Caco-2 (cell line): ENCODE results near the gene RNH1. TPM values are rescaled to one million over a fixed set of nuclear protein-coding genes. Genes with fewer than 3 reads are reported as not detected.

Experiments used
- BruUV-seq: library from RNA; stranded (reverse); fragments of 400-500 nt; replicated peaks from 2 replicates; lab custom pipeline; 2021; lab: Mats Ljungman, UMichigan
- CTCF ChIA-PET: fragments of 300-600 bp; sonication (Branson Sonifier 250); formaldehyde crosslinking; loops from one replicate; lab custom pipeline; 2022; ENCODE audit warnings: antibody characterized with exemption; lab: Charles Lee
- POLR2A ChIA-PET: fragments of 300-600 bp; sonication (Branson Sonifier 250); formaldehyde crosslinking; loops from one replicate; lab custom pipeline; 2022; ENCODE audit warnings: antibody characterized with exemption; lab: Charles Lee
- DNase-seq, 2 experiments: peaks; one replicate each; pipeline versions ENCODE4 v3.0.0 to v3.0.0-alpha.2; 2020 to 2022
- H3K27me3 ChIP-seq: replicated peaks from 2 replicates; pipeline ENCODE4 v1.6.0; 2011; ENCODE audit warnings: low read length; ENCODE audit not compliant: control insufficient read depth, insufficient read depth
- H3K36me3 ChIP-seq: 2 replicates; pipeline ENCODE4 v1.5.1; 2011; ENCODE audit warnings: low read length; ENCODE audit not compliant: control insufficient read depth, insufficient read depth
- H3K4me1 ChIP-seq: fragments of 250-450 bp; sonication (Bioruptor Pico); 2 replicates; pipeline ENCODE4 v1.5.1; 2020; ENCODE audit warnings: mild to moderate bottlenecking
- H3K4me3 ChIP-seq: 2 replicates; pipeline ENCODE4 v1.5.1; 2011; ENCODE audit warnings: low read depth, mild to moderate bottlenecking, control low read depth, low read length
- H3K9me3 ChIP-seq: fragments of 250-450 bp; sonication (Bioruptor Pico); 2 replicates; pipeline ENCODE4 v1.5.1; 2020; ENCODE audit warnings: mild to moderate bottlenecking, moderate library complexity
- H3K27ac Mint-ChIP-seq: one replicate; pipeline ENCODE4 v1.8.0; 2022; ENCODE audit warnings: mixed read lengths; ENCODE audit not compliant: unreplicated experiment
- H3K27me3 Mint-ChIP-seq: one replicate; pipeline ENCODE4 v1.8.0; 2022; ENCODE audit warnings: mixed read lengths; ENCODE audit not compliant: insufficient read depth, unreplicated experiment
- H3K36me3 Mint-ChIP-seq: one replicate; pipeline ENCODE4 v1.8.0; 2022; ENCODE audit warnings: mild to moderate bottlenecking, mixed read lengths; ENCODE audit not compliant: insufficient read depth, unreplicated experiment
- H3K4me1 Mint-ChIP-seq: one replicate; pipeline ENCODE4 v1.8.0; 2022; ENCODE audit warnings: low read depth, mixed read lengths; ENCODE audit not compliant: unreplicated experiment
- H3K4me3 Mint-ChIP-seq: one replicate; pipeline ENCODE4 v1.8.0; 2022; ENCODE audit warnings: mild to moderate bottlenecking, moderate library complexity, mixed read lengths; ENCODE audit not compliant: unreplicated experiment
- H3K9me3 Mint-ChIP-seq: one replicate; pipeline ENCODE4 v1.8.0; 2022; ENCODE audit warnings: mixed read lengths; ENCODE audit not compliant: unreplicated experiment
- intact Hi-C: fragments of 100-400 bp; cut with micrococcal nuclease; formaldehyde crosslinking; loops from one replicate; pipeline ENCODE4 v1.10.0; 2022; ENCODE audit not compliant: unreplicated experiment
- total RNA-seq: library from RNA; stranded (reverse); gene quantifications from 2 replicates; pipeline ENCODE4 v1.2.3, GENCODE V29; 2022
- TF ChIP-seq, protein P1 (sequence below), 2 experiments: fragments of 200-600 bp in 1 of 2; IDR thresholded peaks; 1 replicate in 1 of 2; 2 replicates in 1 of 2; pipeline versions ENCODE4 v1.5.1 to v1.8.0; 2011 to 2022; ENCODE audit warnings: antibody characterized with exemption in 1 of 2, control low read depth in 1 of 2, inconsistent platforms in 1 of 2, low read depth in 1 of 2, low read length in 1 of 2, mild to moderate bottlenecking in 1 of 2, moderate library complexity in 1 of 2; ENCODE audit not compliant: insufficient read depth in 1 of 2, severe bottlenecking in 1 of 2, unreplicated experiment in 1 of 2

RNH1 gene
- total RNA-seq, 1 experiment from 2014 or later, result 136 TPM

DNA sequence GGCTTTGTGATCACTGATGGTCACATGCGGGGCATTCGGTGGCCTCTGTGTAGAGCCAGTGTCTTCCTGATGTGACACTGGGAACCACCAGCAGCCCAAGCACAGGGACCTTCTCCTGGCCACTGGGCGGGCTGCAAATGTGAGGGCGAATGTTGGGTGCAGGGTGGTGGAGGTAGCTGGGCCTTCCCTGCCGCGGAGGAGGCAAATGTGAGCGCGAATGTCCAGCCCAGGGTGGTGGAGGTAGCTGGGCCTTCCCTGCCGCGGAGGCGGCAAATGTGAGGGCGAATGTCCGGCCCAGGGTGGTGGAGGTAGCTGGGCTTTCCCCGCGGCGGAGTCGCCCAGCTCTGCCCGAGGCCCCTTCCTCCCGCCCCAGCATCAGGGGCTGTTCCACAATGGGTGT is 33.6 kb downstream of the RNH1 start:
- no peak for DNase-seq
- H3K9me3 ChIP-seq, result no peaks in the 10 kb centered on the region
- ChIA-PET POLR2A (interaction anchor here (0.7 kb wide), 1 partner anchor 33 kb away, joined by 7 read pairs; no protein-coding TSS in a partner anchor), CTCF (interaction anchor here (0.6 kb wide), 1 partner anchor 86 kb away, joined by 5 read pairs; no protein-coding TSS in a partner anchor)
- Mint-ChIP-seq H3K9me3 (no peaks in the 10 kb centered on the region), H3K27ac (no peak overlapping the region), H3K4me1 (peaks cover 13% of the 10 kb centered on the region), H3K36me3 (peaks cover 17% of the 10 kb centered on the region), H3K4me3 (no peak overlapping the region), H3K27me3 (no peaks in the 10 kb centered on the region)
- no TSS peak for BruUV-seq
- TF ChIP-seq, protein P1, sequence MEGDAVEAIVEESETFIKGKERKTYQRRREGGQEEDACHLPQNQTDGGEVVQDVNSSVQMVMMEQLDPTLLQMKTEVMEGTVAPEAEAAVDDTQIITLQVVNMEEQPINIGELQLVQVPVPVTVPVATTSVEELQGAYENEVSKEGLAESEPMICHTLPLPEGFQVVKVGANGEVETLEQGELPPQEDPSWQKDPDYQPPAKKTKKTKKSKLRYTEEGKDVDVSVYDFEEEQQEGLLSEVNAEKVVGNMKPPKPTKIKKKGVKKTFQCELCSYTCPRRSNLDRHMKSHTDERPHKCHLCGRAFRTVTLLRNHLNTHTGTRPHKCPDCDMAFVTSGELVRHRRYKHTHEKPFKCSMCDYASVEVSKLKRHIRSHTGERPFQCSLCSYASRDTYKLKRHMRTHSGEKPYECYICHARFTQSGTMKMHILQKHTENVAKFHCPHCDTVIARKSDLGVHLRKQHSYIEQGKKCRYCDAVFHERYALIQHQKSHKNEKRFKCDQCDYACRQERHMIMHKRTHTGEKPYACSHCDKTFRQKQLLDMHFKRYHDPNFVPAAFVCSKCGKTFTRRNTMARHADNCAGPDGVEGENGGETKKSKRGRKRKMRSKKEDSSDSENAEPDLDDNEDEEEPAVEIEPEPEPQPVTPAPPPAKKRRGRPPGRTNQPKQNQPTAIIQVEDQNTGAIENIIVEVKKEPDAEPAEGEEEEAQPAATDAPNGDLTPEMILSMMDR (IDR thresholded peaks at IDR 0.05; ENCODE audit: insufficient read depth in 1 of 2, low read depth in 1 of 2, low read length in 1 of 2, severe bottlenecking in 1 of 2, unreplicated experiment in 1 of 2), result no peak
- peaks cover 8% of the 10 kb centered on the region for H3K4me1 ChIP-seq
- H3K4me3 ChIP-seq, result no peak overlapping the region
- no peaks in the 10 kb centered on the region for H3K27me3 ChIP-seq
- H3K36me3 ChIP-seq, result no peaks in the 10 kb centered on the region
- intact Hi-C loops, result no loop called here

DNA sequence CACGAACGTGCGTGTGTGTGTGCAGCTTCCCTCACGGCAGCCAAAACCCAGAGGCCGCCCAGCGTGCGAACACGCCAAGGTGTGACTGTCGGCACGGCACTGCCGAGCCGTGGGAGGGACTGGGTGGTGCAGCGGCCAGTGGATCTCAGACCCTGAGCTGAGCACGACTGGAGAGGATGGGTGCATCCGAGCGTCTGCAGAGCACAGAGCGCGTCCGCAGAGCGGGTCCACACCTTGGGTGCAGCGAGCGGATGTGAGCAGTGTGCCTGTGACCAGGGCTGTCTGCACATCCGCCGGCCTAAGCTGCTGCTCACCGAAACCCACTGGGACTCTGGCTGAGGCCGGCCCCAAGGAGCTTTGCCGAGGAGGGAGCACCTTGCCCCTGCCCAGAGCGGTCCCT is 34.2 kb downstream of the RNH1 start:
- Histone ChIP-seq H3K36me3 (no peaks in the 10 kb centered on the region), H3K4me3 (no peak overlapping the region), H3K4me1 (peaks cover 8% of the 10 kb centered on the region), H3K9me3 (no peaks in the 10 kb centered on the region), H3K27me3 (no peaks in the 10 kb centered on the region)
- CTCF ChIA-PET, result interaction anchor here (0.6 kb wide), 1 partner anchor 87 kb away, joined by 5 read pairs; no protein-coding TSS in a partner anchor
- BruUV-seq, result no TSS peak
- H3K4me3 Mint-ChIP-seq, result no peak overlapping the region
- intact Hi-C loops, result no loop called here
- POLR2A ChIA-PET, result no interaction called here
- H3K9me3 Mint-ChIP-seq, result no peaks in the 10 kb centered on the region
- no peak for DNase-seq
- H3K36me3 Mint-ChIP-seq, result peaks cover 17% of the 10 kb centered on the region
- TF ChIP-seq, protein P1 (IDR thresholded peaks at IDR 0.05; ENCODE audit: insufficient read depth in 1 of 2, low read depth in 1 of 2, low read length in 1 of 2, severe bottlenecking in 1 of 2, unreplicated experiment in 1 of 2), result no peak
- no peak overlapping the region for H3K27ac Mint-ChIP-seq
- H3K27me3 Mint-ChIP-seq, result no peaks in the 10 kb centered on the region
- peaks cover 18% of the 10 kb centered on the region for H3K4me1 Mint-ChIP-seq

DNA sequence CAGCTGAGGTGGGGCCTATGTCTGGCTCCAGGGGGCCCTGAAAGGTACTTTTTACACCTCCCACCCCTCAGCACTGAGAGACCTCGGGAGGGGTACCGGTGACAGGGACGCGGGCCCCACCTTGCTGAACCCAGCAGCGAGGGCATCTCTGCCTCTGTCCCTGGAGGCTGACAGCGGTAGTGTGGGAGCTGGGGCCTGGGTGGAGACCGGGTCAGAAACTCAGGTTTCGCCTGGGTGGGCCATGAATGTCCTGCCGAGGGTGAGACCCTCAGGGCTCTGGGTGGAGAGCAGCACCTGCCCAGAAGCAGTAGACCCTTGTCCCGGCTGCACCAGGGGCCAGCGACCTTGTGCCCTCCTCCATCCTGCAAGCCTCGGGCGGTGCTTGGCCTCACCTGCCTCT is 34.8 kb downstream of the RNH1 start:
- ChIA-PET POLR2A (no interaction called here), CTCF (no interaction called here)
- TF ChIP-seq, protein P1 (IDR thresholded peaks at IDR 0.05; ENCODE audit: insufficient read depth in 1 of 2, low read depth in 1 of 2, low read length in 1 of 2, severe bottlenecking in 1 of 2, unreplicated experiment in 1 of 2), result no peak
- H3K9me3 Mint-ChIP-seq, result no peaks in the 10 kb centered on the region
- H3K9me3 ChIP-seq, result no peaks in the 10 kb centered on the region
- no peak for DNase-seq
- peaks cover 18% of the 10 kb centered on the region for H3K4me1 Mint-ChIP-seq
- peaks cover 17% of the 10 kb centered on the region for H3K36me3 Mint-ChIP-seq
- no peak overlapping the region for H3K4me3 ChIP-seq
- intact Hi-C loops, result no loop called here
- H3K27ac Mint-ChIP-seq, result no peak overlapping the region
- H3K27me3 ChIP-seq, result no peaks in the 10 kb centered on the region
- no peaks in the 10 kb centered on the region for H3K27me3 Mint-ChIP-seq
- no TSS peak for BruUV-seq
- peaks cover 8% of the 10 kb centered on the region for H3K4me1 ChIP-seq
- H3K36me3 ChIP-seq, result no peaks in the 10 kb centered on the region
- H3K4me3 Mint-ChIP-seq, result no peak overlapping the region
